SK-N-MC (cell line): ENCODE data around the gene N4BP3.

Experiments used
- EZH2 ChIP-seq: fragments of 200-600 bp; sonication (generic); IDR thresholded peaks from one replicate; pipeline ENCODE4 v1.6.1; 2017; ENCODE audit warnings: antibody characterized with exemption
- FOXP2 ChIP-seq: optimal IDR thresholded peaks from 2 replicates; pipeline ENCODE3; 2011; ENCODE audit warnings: mild to moderate bottlenecking, moderate library complexity; ENCODE audit not compliant: insufficient read depth; ENCODE audit errors: extremely low read length, control extremely low read depth
- POLR2AphosphoS5 ChIP-seq: IDR thresholded peaks from 2 replicates; pipeline ENCODE4 v1.6.1; 2012; ENCODE audit warnings: mild to moderate bottlenecking, low read depth, low read length, borderline replicate concordance

- TF ChIP-seq EZH2 = no peak
- no peak for TF ChIP-seq POLR2AphosphoS5
- no peak for TF ChIP-seq FOXP2
Observed at GRCh38 chr5:178068293-178068692, 45.0 kb upstream of the N4BP3 start.
